Stimulated activated CD8-positive, alpha-beta memory T cell treated with anti-CD3 and anti-CD28 coated beads, Interleukin-4, amount 100 ng/mL, for 1 hour (primary cell): Measurements from ENCODE around the gene EPB41.

Source experiments
- DNase-seq, 2 donors: peaks; one replicate each; pipeline ENCODE4 v3.0.0-alpha.2; 2020; ENCODE audit warnings: low read depth in 2 of 2, low spot score in 1 of 2

EPB41 gene

GRCh38 chr1:29162025-29162424, 247.7 kb downstream of the EPB41 start:
- no peak for DNase-seq

- no peak for DNase-seq
Observed at GRCh38 chr1:29162476-29163138, 248.2 kb downstream of the EPB41 start.

GRCh38 chr1:29164588-29164987, 250.2 kb downstream of the EPB41 start:
- no peak for DNase-seq

- no peak for DNase-seq
Observed at GRCh38 chr1:29166291-29166878, 252.0 kb downstream of the EPB41 start.

GRCh38 chr1:29167904-29168303, 253.5 kb downstream of the EPB41 start:
- no peak for DNase-seq
